Calu3 (cell line): ENCODE results near the gene SLAIN2. TPM values are rescaled to one million over a fixed set of nuclear protein-coding genes. Genes with fewer than 3 reads are reported as not detected.

ENCODE experiments used
- BruUV-seq: library from RNA; stranded (reverse); fragments of 400-500 nt; replicated peaks from 2 replicates; lab custom pipeline; 2021; lab: Mats Ljungman, UMichigan
- CTCF ChIA-PET: fragments of 300-600 bp; sonication (Branson Sonifier 250); formaldehyde crosslinking; loops from one replicate; lab custom pipeline; 2022; ENCODE audit warnings: antibody characterized with exemption; lab: Charles Lee
- DNase-seq: peaks from one replicate; pipeline ENCODE4 v3.0.0; 2022
- H3K27ac Mint-ChIP-seq: one replicate; pipeline ENCODE4 v1.8.0; 2022; ENCODE audit warnings: mixed read lengths; ENCODE audit not compliant: unreplicated experiment
- H3K27me3 Mint-ChIP-seq: one replicate; pipeline ENCODE4 v1.8.0; 2022; ENCODE audit warnings: mixed read lengths; ENCODE audit not compliant: unreplicated experiment
- H3K36me3 Mint-ChIP-seq: one replicate; pipeline ENCODE4 v1.8.0; 2022; ENCODE audit warnings: mild to moderate bottlenecking, moderate library complexity, mixed read lengths; ENCODE audit not compliant: insufficient read depth, unreplicated experiment
- H3K4me1 Mint-ChIP-seq: one replicate; pipeline ENCODE4 v1.8.0; 2022; ENCODE audit warnings: mild to moderate bottlenecking, low read depth, mixed read lengths; ENCODE audit not compliant: unreplicated experiment
- H3K4me3 Mint-ChIP-seq: one replicate; pipeline ENCODE4 v1.8.0; 2022; ENCODE audit warnings: mild to moderate bottlenecking, low read depth, moderate library complexity, mixed read lengths; ENCODE audit not compliant: unreplicated experiment
- H3K9me3 Mint-ChIP-seq: one replicate; pipeline ENCODE4 v1.8.0; 2022; ENCODE audit warnings: low read depth, mixed read lengths; ENCODE audit not compliant: unreplicated experiment
- CTCF ChIP-seq: fragments of 200-600 bp; IDR thresholded peaks from one replicate; pipeline ENCODE4 v1.8.0; 2022; ENCODE audit warnings: antibody characterized with exemption; ENCODE audit not compliant: unreplicated experiment
- intact Hi-C: fragments of 100-400 bp; cut with micrococcal nuclease; formaldehyde crosslinking; loops from one replicate; pipeline ENCODE4 v1.10.0; 2022; ENCODE audit not compliant: unreplicated experiment
- total RNA-seq: library from RNA; stranded (reverse); gene quantifications from 2 replicates; pipeline ENCODE4 v1.2.3, GENCODE V29; 2022

SLAIN2 gene
- total RNA-seq, 1 experiment from 2014 or later = 44.1 TPM

GRCh38 chr4:48375651-48376304, 34.4 kb downstream of the SLAIN2 start:
- Mint-ChIP-seq H3K9me3 (no peaks in the 10 kb centered on the region), H3K4me1 (peaks cover 22% of the 10 kb centered on the region), H3K4me3 (peak overlapping the region; percentile 18), H3K27me3 (no peaks in the 10 kb centered on the region), H3K27ac (no peak overlapping the region), H3K36me3 (no peaks in the 10 kb centered on the region)
- DNase-seq = peak; percentile 35
- CTCF ChIA-PET = interaction anchor here (0.6 to 0.8 kb wide), 4 partner anchors 32 to 778 kb away, joined by 3 to 11 read pairs (median 6); no protein-coding TSS in a partner anchor
- TF ChIP-seq CTCF = no peak
- no TSS peak for BruUV-seq
- intact Hi-C loops = no loop called here

- no peak overlapping the region for H3K4me3 Mint-ChIP-seq
- no peak overlapping the region for H3K27ac Mint-ChIP-seq
- no peak for TF ChIP-seq CTCF
- no peaks in the 10 kb centered on the region for H3K9me3 Mint-ChIP-seq
- CTCF ChIA-PET = no interaction called here
- no peaks in the 10 kb centered on the region for H3K36me3 Mint-ChIP-seq
- no peaks in the 10 kb centered on the region for H3K27me3 Mint-ChIP-seq
- intact Hi-C loops = no loop called here
- no peak for DNase-seq
- no TSS peak for BruUV-seq
- H3K4me1 Mint-ChIP-seq = peaks cover 15% of the 10 kb centered on the region
These were observed 38.4 kb downstream of the SLAIN2 start for GRCh38 chr4:48379587-48380180.

GRCh38 chr4:48380583-48381167, 39.3 kb downstream of the SLAIN2 start:
- intact Hi-C loops = no loop called here
- no peaks in the 10 kb centered on the region for H3K27me3 Mint-ChIP-seq
- H3K4me1 Mint-ChIP-seq = peaks cover 5% of the 10 kb centered on the region
- no peak overlapping the region for H3K27ac Mint-ChIP-seq
- H3K9me3 Mint-ChIP-seq = no peaks in the 10 kb centered on the region
- no peak for DNase-seq
- no peak overlapping the region for H3K4me3 Mint-ChIP-seq
- no peaks in the 10 kb centered on the region for H3K36me3 Mint-ChIP-seq
- no TSS peak for BruUV-seq
- no peak for TF ChIP-seq CTCF
- CTCF ChIA-PET = no interaction called here

- no peak overlapping the region for H3K27ac Mint-ChIP-seq
- BruUV-seq = no TSS peak
- no peak for TF ChIP-seq CTCF
- no peaks in the 10 kb centered on the region for H3K9me3 Mint-ChIP-seq
- no peaks in the 10 kb centered on the region for H3K4me1 Mint-ChIP-seq
- no peaks in the 10 kb centered on the region for H3K36me3 Mint-ChIP-seq
- DNase-seq = no peak
- CTCF ChIA-PET = no interaction called here
- intact Hi-C loops = no loop called here
- H3K27me3 Mint-ChIP-seq = no peaks in the 10 kb centered on the region
- H3K4me3 Mint-ChIP-seq = no peak overlapping the region
These were observed 47.3 kb downstream of the SLAIN2 start for GRCh38 chr4:48388525-48389154.
